Activated CD4-positive, alpha-beta T cell treated with anti-CD3 and anti-CD28 coated beads for 36 hours (primary cell): ENCODE results near the gene ATP5PD. TPM values are rescaled to one million over a fixed set of nuclear protein-coding genes. Genes with fewer than 3 reads are reported as not detected.
"Not testable (repeated sequence)": the region's sequence is repeated elsewhere in the genome, so short reads cannot be mapped to it uniquely, and the experiment has no call there.

ENCODE experiments used
- ATAC-seq: fragments of 200-7000 bp; cut with Tn5 transposase; one replicate; pipeline ENCODE4 v1.10.0; 2021; ENCODE audit warnings: mild to moderate bottlenecking, moderate library complexity
- CTCF ChIA-PET: fragments of 350-600 bp; sonication (Branson Sonifier 250); formaldehyde crosslinking; loops from one replicate; lab custom pipeline; 2021; ENCODE audit warnings: antibody characterized with exemption; lab: Charles Lee
- POLR2A ChIA-PET: fragments of 350-600 bp; sonication (Branson Sonifier 250); formaldehyde crosslinking; loops from one replicate; lab custom pipeline; 2021; ENCODE audit warnings: antibody characterized with exemption, inconsistent platforms; lab: Charles Lee
- DNase-seq: peaks from one replicate; pipeline ENCODE4 v3.0.0-alpha.2; 2020
- H3K27ac Mint-ChIP-seq: one replicate; pipeline ENCODE4 v1.8.0; 2021; ENCODE audit warnings: mixed read lengths
- H3K27me3 Mint-ChIP-seq: one replicate; pipeline ENCODE4 v1.8.0; 2021; ENCODE audit warnings: mixed read lengths
- H3K36me3 Mint-ChIP-seq: one replicate; pipeline ENCODE4 v1.8.0; 2021; ENCODE audit warnings: low read depth, mixed read lengths
- H3K4me1 Mint-ChIP-seq: one replicate; pipeline ENCODE4 v1.8.0; 2021; ENCODE audit warnings: mixed read lengths
- H3K4me3 Mint-ChIP-seq: one replicate; pipeline ENCODE4 v1.8.0; 2021; ENCODE audit warnings: mild to moderate bottlenecking, moderate library complexity, mixed read lengths
- H3K9me3 Mint-ChIP-seq: one replicate; pipeline ENCODE4 v1.8.0; 2021; ENCODE audit warnings: low read depth, mixed read lengths
- intact Hi-C, 2 experiments: fragments of 100-400 bp; cut with DNase I in 1 of 2; cut with micrococcal nuclease in 1 of 2; formaldehyde crosslinking; loops; one replicate each; pipeline versions ENCODE4 v1.14.2 to v1.15.1; 2022 to 2024; cut with DNase I, micrococcal nuclease
- total RNA-seq, 2 experiments: library from RNA; stranded (reverse); gene quantifications; one replicate each; pipeline ENCODE4 v1.2.3, GENCODE V29; 2021

The ATP5PD gene
- total RNA-seq, 2 experiments from 2014 or later = 194 to 237 TPM

DNA sequence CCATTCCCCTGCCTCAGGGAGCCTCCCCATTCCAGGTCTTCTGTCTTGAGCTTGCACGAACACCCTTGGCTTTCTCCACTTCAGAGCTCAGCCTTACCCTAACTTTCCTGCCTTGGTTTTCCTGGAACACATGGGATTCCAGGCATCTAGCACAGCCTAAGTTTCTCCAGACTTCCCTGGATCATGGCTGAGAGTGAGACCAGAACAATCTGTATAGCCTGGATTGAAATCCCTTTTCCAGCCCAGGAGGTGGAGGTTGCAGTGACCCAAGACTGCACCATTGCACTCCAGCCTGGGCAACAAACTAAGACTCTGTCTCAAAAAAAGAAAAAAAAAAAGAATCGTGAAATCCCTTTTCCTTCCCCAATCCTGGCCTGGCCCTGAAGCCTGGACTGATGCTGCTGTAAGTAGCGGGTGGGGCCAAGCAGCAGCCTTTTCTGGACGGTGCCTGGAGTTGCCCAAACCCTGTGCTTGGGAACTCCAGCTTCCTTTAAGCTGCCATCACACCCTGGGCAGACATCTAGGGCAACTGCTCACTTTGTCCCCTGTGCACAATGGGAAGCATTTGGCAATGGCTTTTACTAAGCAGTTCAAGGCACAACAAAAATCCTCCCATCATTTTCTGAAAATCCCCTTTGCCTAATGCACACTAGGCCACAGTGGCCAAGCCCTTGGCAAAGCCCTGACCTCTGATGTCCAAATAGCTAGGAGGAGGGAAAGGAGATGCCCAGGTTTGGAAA lies 29.0 kb upstream of the ATP5PD start:
- ChIA-PET CTCF (interaction anchor here (0.8 to 1.3 kb wide), 3 partner anchors 15 to 30 kb away, joined by 3 to 4 read pairs (median 3); no protein-coding TSS in a partner anchor), POLR2A (interaction anchor here (0.5 to 1.1 kb wide), 3 partner anchors 12 to 130 kb away, joined by 6 to 9 read pairs (median 6); partner anchors contain the start of gene NUP85)
- Mint-ChIP-seq H3K27ac (no peak overlapping the region), H3K4me3 (no peak overlapping the region), H3K4me1 (peaks cover 29% of the 10 kb centered on the region), H3K9me3 (no peaks in the 10 kb centered on the region), H3K27me3 (no peaks in the 10 kb centered on the region), H3K36me3 (no peaks in the 10 kb centered on the region)
- ATAC-seq (no peak), DNase-seq (no peak)
- intact Hi-C loops = no loop called here

DNA sequence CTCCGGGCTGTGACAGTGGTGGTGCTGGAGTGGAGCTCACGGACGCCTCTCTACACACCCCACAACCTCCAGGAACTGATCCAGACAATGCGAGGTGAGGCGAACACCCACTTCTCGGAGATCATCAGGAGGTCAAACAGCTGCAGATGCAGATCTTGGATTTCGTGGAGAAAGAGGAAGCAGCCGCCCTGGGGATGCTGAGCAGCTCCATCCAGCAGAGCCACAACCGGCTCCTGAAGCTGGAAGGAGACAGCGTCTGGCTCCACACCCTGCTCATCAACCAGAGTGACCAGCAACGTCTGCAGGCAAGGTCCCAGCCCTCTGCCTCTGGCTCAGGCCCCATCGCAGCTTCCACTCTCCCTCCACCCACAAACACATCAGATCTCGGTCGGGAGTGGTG lies 27.8 kb upstream of the ATP5PD start:
- H3K4me1 Mint-ChIP-seq = peaks cover 25% of the 10 kb centered on the region
- ATAC-seq (no peak), DNase-seq (no peak)
- no peak overlapping the region for H3K27ac Mint-ChIP-seq
- ChIA-PET CTCF (interaction anchor here (0.5 to 0.7 kb wide), 3 partner anchors 46 to 179 kb away, joined by 3 read pairs; no protein-coding TSS in a partner anchor), POLR2A (interaction anchor here (0.7 to 1.1 kb wide), 2 partner anchors 31 to 36 kb away, joined by 3 to 4 read pairs; no protein-coding TSS in a partner anchor)
- no peaks in the 10 kb centered on the region for H3K36me3 Mint-ChIP-seq
- H3K9me3 Mint-ChIP-seq = no peaks in the 10 kb centered on the region
- no peaks in the 10 kb centered on the region for H3K27me3 Mint-ChIP-seq
- intact Hi-C loops = no loop called here
- H3K4me3 Mint-ChIP-seq = no peak overlapping the region

DNA sequence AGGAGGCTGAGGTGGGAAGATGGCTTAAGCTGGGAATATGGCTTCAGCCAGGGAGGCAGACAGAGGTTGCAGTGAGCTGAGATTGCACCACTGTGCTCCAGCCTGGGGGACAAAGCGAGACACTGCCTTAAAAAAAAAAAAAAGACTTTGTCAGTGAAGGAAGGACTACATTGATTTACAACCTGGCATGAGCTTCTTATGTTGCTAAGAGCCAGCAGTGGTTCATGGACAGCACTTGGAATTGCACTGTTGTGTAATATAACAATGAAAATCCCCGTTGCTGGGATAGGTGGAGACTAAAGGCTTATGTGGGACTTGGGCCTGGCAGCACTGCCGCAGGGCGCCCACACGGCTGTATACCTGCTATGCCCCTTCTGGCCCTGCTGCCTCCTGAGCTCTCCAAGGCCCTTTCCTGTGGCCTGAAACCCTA lies 26.9 kb upstream of the ATP5PD start:
- no peaks in the 10 kb centered on the region for H3K9me3 Mint-ChIP-seq
- intact Hi-C loops = no loop called here
- ATAC-seq = no peak
- H3K27ac Mint-ChIP-seq = no peak overlapping the region
- CTCF ChIA-PET = interaction anchor here (1.0 kb wide), 1 partner anchor 28 kb away, joined by 3 read pairs; no protein-coding TSS in a partner anchor
- POLR2A ChIA-PET = interaction anchor here (1.1 kb wide), 1 partner anchor 32 kb away, joined by 3 read pairs; no protein-coding TSS in a partner anchor
- no peak overlapping the region for H3K4me3 Mint-ChIP-seq
- H3K4me1 Mint-ChIP-seq = peaks cover 19% of the 10 kb centered on the region
- no peaks in the 10 kb centered on the region for H3K27me3 Mint-ChIP-seq
- no peak for DNase-seq
- no peaks in the 10 kb centered on the region for H3K36me3 Mint-ChIP-seq

DNA sequence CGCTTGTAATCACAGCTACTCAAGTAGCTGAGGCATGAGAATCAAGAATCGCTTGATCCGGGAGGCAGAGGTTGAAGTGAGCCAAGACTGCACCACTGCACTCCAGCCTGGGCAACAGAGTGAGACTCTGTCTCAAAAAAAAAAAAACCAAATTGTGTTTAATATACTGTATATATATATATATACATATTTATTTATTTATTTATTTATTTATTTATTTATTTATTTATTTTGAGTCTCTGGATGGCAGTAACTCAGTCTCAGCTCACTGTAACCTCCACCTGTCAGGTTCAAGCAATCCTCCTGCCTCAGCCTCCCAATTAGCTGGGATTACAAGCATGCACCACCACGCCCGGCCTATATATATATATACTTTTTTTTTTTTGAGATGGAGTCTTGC lies 26.1 kb upstream of the ATP5PD start:
- intact Hi-C loops, H3K9me3 Mint-ChIP-seq, H3K36me3 Mint-ChIP-seq, ATAC-seq, H3K27me3 Mint-ChIP-seq, POLR2A ChIA-PET, DNase-seq, H3K4me3 Mint-ChIP-seq, H3K27ac Mint-ChIP-seq: not testable (repeated sequence)
- CTCF ChIA-PET = interaction anchor here (0.7 to 1.5 kb wide), 4 partner anchors 24 to 434 kb away, joined by 3 to 4 read pairs (median 3); no protein-coding TSS in a partner anchor
- peaks cover 17% of the 10 kb centered on the region for H3K4me1 Mint-ChIP-seq

DNA sequence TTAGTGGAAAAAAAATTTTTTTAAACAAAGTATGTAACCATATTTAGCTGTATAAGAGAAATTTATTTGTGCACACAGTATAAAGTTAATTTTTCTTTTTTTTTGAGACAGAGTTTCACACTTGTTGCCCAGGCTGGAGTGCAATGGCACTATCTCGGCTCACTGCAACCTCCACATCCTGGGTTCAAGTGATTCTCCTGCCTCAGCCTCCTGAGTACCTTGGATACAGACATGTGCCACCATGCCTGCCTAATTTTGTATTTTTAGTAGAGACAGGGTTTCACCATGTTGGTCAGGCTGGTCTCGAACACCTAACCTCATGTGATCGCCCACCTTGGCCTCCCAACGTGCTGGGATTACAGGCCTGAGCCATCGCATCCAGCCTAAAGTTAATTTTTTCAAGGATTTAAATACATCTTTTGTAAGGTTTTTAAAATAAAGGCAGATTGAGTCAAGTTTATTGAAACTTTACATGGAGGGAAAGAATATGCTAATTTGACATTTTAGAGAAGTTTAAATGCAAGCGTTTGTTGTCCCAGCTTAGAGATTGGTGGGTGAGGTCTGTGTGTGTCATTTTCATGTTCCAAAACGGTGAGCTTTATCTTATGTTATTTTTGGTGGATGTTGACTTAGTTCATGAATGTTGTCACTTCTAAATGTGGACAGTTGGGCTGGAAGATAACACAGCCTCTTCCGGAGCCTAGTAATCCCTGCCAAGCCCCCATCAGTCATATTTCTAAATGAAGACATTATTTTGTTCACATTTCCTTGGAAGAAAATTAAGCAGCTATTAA lies 24.9 kb upstream of the ATP5PD start:
- intact Hi-C loops, H3K4me3 Mint-ChIP-seq, H3K27me3 Mint-ChIP-seq, DNase-seq, H3K9me3 Mint-ChIP-seq, H3K27ac Mint-ChIP-seq, ATAC-seq, H3K36me3 Mint-ChIP-seq: not testable (repeated sequence)
- CTCF ChIA-PET = interaction anchor here (0.7 to 1.5 kb wide), 5 partner anchors 22 to 161 kb away, joined by 3 to 6 read pairs (median 3); partner anchors contain the start of gene ARMC7
- POLR2A ChIA-PET = interaction anchor here (0.7 kb wide), 1 partner anchor 43 kb away, joined by 5 read pairs; no protein-coding TSS in a partner anchor
- peaks cover 16% of the 10 kb centered on the region for H3K4me1 Mint-ChIP-seq

DNA sequence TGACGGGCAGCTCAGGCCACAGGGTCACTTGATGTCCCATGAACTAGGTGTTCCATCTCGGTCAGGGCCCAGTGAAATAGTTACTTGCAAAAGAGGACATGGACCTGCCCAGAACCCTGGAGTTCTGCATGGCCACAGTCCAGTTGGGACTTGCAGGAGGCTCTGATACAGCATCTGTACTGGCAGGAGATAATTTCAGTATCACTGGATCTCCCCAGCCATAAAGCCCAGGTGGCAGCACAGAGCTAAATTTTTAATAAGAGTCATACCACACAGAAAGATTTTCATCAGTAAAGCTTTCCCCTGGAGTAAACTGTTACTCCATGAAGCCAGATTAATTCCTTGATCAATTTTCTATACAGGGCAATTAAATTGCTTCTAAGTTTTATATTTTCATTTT lies 23.0 kb upstream of the ATP5PD start:
- intact Hi-C loops = loop anchor here (5.0 kb wide), 3 partner anchors 38 to 133 kb away; partner anchors contain the start of genes ARMC7 (in 1 of the 2) and NT5C (in 1 of the 2)
- H3K36me3 Mint-ChIP-seq = peaks cover 4% of the 10 kb centered on the region
- H3K27ac Mint-ChIP-seq = no peak overlapping the region
- ATAC-seq (no peak), DNase-seq (peak; percentile 31)
- H3K4me3 Mint-ChIP-seq = no peak overlapping the region
- H3K9me3 Mint-ChIP-seq = no peaks in the 10 kb centered on the region
- POLR2A ChIA-PET = no interaction called here
- peaks cover 34% of the 10 kb centered on the region for H3K4me1 Mint-ChIP-seq
- H3K27me3 Mint-ChIP-seq = no peaks in the 10 kb centered on the region
- CTCF ChIA-PET = interaction anchor here (0.8 to 2.3 kb wide), 6 partner anchors 10 to 387 kb away, joined by 3 to 11 read pairs (median 6); partner anchors contain the start of gene TMEM94

DNA sequence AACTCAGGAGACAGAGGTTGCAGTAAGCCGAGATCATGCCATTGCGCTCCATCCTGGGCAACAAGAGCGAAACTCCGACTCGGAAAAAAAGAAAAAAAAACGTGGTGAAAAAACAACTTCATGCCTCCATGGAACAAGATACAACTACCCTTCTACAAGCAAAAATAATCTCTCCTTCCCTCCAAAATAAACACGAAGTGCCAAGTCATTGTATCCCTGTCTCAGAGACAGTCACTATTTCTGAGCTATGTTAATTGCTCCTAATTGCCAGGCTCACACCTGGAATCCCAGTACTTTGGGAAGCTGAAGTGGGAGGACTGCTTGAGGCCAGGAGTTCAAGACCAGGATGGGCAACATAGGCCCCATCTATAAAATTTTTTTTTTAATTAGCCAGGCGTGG lies 22.0 kb upstream of the ATP5PD start:
- H3K36me3 Mint-ChIP-seq = peaks cover 13% of the 10 kb centered on the region
- no peaks in the 10 kb centered on the region for H3K9me3 Mint-ChIP-seq
- intact Hi-C loops = loop anchor here (5.0 kb wide), 3 partner anchors 39 to 134 kb away; partner anchors contain the start of genes ARMC7 (in 1 of the 2) and NT5C (in 1 of the 2)
- no peak overlapping the region for H3K4me3 Mint-ChIP-seq
- H3K27me3 Mint-ChIP-seq = no peaks in the 10 kb centered on the region
- DNase-seq (no peak), ATAC-seq (no peak)
- peaks cover 39% of the 10 kb centered on the region for H3K4me1 Mint-ChIP-seq
- H3K27ac Mint-ChIP-seq = peak overlapping the region; percentile 10
- CTCF ChIA-PET = interaction anchor here (0.5 to 2.3 kb wide), 6 partner anchors 9 to 119 kb away, joined by 3 to 11 read pairs (median 4); no protein-coding TSS in a partner anchor
- POLR2A ChIA-PET = no interaction called here

DNA sequence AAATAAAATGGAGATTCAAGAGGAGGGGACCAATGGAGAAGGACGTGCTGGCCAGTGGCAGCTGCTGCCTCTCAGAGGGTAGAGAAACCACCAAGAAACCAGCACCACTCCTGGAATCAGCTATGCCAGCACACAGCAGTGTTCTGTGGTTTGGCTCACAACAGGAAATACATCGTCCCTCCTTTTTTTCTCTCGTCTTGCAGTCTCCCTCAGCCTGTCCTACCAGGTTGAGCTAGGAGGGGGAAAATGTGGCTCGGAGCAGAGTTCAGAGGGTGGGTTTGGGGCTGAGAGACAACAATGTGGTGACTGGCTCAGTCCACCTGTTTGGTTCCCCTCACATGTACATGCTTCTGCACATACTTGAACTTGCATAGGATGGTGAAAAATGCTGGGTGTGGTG lies 21.1 kb upstream of the ATP5PD start:
- ChIA-PET POLR2A (interaction anchor here (0.7 kb wide), 1 partner anchor 42 kb away, joined by 4 read pairs; the partner anchor contains the start of gene ARMC7), CTCF (interaction anchor here (0.6 to 2.3 kb wide), 3 partner anchors 8 to 40 kb away, joined by 3 to 11 read pairs (median 6); no protein-coding TSS in a partner anchor)
- Mint-ChIP-seq H3K27me3 (no peaks in the 10 kb centered on the region), H3K4me1 (peaks cover 39% of the 10 kb centered on the region), H3K4me3 (no peak overlapping the region), H3K9me3 (no peaks in the 10 kb centered on the region), H3K36me3 (peaks cover 13% of the 10 kb centered on the region), H3K27ac (peak overlapping the region; percentile 66)
- DNase-seq (peak; percentile 52), ATAC-seq (peak; percentile 76)
- intact Hi-C loops = loop anchor here (5.0 kb wide), 3 partner anchors 39 to 134 kb away; partner anchors contain the start of genes ARMC7 (in 1 of the 2) and NT5C (in 1 of the 2)

DNA sequence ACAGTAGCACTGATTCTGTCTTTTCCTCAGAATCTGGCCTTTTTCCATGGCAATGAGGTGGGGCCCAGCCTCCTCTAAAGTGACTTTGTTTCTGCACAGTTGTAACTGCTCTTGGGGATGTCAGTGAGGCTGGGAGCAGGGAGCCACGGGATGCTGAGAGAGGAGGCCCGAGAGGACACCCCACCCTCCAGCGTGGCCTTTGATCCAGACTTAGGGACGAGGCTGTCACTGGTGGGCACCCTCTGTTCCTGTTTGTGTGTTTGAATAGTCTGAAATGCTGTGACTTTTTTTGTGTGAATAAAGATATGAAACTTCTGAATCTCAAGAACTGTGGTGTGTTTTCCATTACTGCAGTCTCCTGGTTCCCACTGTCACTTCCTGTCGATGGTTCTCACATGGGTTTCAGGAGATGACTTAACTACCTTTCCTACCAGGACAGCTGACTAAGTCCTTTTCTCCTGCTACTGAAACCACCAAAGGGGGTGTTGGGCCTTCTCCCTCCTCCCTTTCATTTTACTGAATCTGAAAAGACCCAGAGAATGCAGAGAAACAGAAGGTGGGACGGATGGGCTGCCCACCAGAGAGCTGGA lies 18.9 kb upstream of the ATP5PD start:
- ChIA-PET POLR2A (interaction anchor here (0.6 to 1.1 kb wide), 4 partner anchors 13 to 94 kb away, joined by 3 to 6 read pairs (median 4); no protein-coding TSS in a partner anchor), CTCF (interaction anchor here (1.0 to 2.7 kb wide), 2 partner anchors 105 to 135 kb away, joined by 4 to 9 read pairs; no protein-coding TSS in a partner anchor)
- H3K36me3 Mint-ChIP-seq = peaks cover 23% of the 10 kb centered on the region
- intact Hi-C loops = loop anchor here (5.0 kb wide), 3 partner anchors 42 to 137 kb away; partner anchors contain the start of genes ARMC7 (in 1 of the 2) and NT5C (in 1 of the 2)
- ATAC-seq = peak; percentile 75
- DNase-seq = peak; percentile 38
- no peaks in the 10 kb centered on the region for H3K9me3 Mint-ChIP-seq
- H3K27me3 Mint-ChIP-seq = no peaks in the 10 kb centered on the region
- peaks cover 39% of the 10 kb centered on the region for H3K4me1 Mint-ChIP-seq
- H3K4me3 Mint-ChIP-seq = peak overlapping the region; percentile 6
- peak overlapping the region; percentile 83 for H3K27ac Mint-ChIP-seq
